Ectodermal cell (in vitro differentiated cells): Measurements from ENCODE around the gene TXNDC5.

Experiments
- H3K27ac ChIP-seq: 2 replicates; pipeline ENCODE4 v1.7.0; 2013; ENCODE audit warnings: mild to moderate bottlenecking, low read depth, low read length; ENCODE audit not compliant: insufficient read depth, poor library complexity, severe bottlenecking
- H3K27me3 ChIP-seq: 2 replicates; pipeline ENCODE4 v1.7.0; 2013; ENCODE audit warnings: mild to moderate bottlenecking, low read length; ENCODE audit not compliant: insufficient read depth, control insufficient read depth, poor library complexity, severe bottlenecking
- H3K36me3 ChIP-seq: one replicate; pipeline ENCODE4 v1.7.0; 2013; ENCODE audit warnings: low read length; ENCODE audit not compliant: control insufficient read depth, insufficient read depth
- H3K4me1 ChIP-seq: one replicate; pipeline ENCODE4 v1.7.0; 2013; ENCODE audit warnings: low read length; ENCODE audit not compliant: control insufficient read depth, insufficient read depth
- H3K4me3 ChIP-seq: 2 replicates; pipeline ENCODE4 v1.7.0; 2013; ENCODE audit warnings: low read depth, low read length, control low read depth; ENCODE audit not compliant: insufficient read depth
- H3K9me3 ChIP-seq: 2 replicates; pipeline ENCODE4 v1.7.0; 2013; ENCODE audit warnings: mild to moderate bottlenecking, low read length, moderate library complexity; ENCODE audit not compliant: control insufficient read depth
- WGBS, 2 experiments: methylation state at CpG; one replicate each; pipeline ENCODE4 v1.1.7; 2013; ENCODE audit warnings: missing lambda C conversion rate in 2 of 2; 5-methylcytosine and 5-hydroxymethylcytosine counted together

Gene TXNDC5

DNA sequence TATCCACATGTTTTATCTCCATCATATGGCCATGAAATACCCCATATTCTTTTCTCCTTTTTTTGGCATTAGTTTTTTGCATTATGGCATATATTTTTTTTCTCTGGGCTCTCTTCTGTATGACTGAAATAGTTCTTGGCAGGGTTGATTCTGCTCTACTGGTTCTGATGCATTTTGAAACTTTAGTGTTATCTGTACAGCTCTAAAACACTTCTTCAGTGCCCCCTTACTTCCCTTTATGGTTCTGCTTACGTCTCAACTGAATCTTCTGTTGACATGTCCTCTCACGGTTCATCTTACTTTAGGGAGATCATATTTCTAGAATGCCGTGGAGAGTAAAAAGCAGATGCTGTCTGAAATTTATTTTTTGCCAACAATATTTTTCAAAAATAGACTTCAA, 23.2 kb upstream of the TXNDC5 start:
- Histone ChIP-seq H3K4me3 (no peak overlapping the region), H3K36me3 (no peaks in the 10 kb centered on the region), H3K27ac (no peak overlapping the region), H3K27me3 (no peaks in the 10 kb centered on the region), H3K4me1 (no peaks in the 10 kb centered on the region), H3K9me3 (no peaks in the 10 kb centered on the region)
- 91 to 93% methylated on average over 3 of the region's 3 CpGs for WGBS, 2 experiments

DNA sequence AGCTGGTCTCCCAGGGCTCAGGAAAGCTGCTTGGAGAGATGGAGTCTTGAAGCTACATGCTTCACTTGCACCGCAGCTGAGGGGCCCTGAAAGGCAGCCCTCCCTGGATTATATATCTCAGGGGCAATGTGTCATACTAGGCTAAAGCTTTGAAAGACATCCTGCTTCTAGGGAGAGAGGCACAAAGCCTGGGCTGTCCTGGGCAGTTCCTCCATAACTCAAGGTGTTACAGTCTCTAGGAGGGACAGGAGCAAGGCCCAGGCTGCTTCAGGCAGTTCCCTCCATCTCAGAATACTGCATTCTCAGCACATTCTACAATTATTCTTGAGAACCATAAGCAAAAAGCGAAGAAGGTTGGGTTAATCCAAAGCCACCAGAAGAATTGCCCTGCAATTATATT, 22.0 kb upstream of the TXNDC5 start:
- Histone ChIP-seq H3K4me1 (no peaks in the 10 kb centered on the region), H3K4me3 (no peak overlapping the region), H3K27me3 (no peaks in the 10 kb centered on the region), H3K36me3 (no peaks in the 10 kb centered on the region), H3K27ac (no peak overlapping the region), H3K9me3 (no peaks in the 10 kb centered on the region)
- WGBS, 2 experiments = 87 to 91% methylated on average over 2 of the region's 2 CpGs

DNA sequence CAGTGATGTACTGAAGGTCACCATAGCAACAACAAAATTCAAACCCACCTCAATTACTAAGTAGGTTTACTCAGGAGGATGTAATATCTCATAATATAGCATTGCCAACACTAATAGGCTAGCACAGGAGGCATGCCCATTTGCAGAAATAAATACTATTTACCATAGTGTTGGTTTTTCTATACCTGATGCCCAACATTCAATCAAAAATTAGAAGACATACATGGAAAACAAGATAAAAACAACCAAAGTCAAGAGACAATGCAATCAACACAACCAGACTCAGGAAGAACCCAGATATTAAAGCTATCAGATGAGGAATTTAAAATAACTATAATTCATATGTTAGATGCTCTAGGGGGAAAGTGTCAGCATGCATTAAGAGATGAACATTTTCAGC, 14.3 kb upstream of the TXNDC5 start:
- H3K27ac ChIP-seq = no peak overlapping the region
- H3K4me3 ChIP-seq = no peak overlapping the region
- H3K4me1 ChIP-seq = no peaks in the 10 kb centered on the region
- no peaks in the 10 kb centered on the region for H3K36me3 ChIP-seq
- H3K27me3 ChIP-seq = no peaks in the 10 kb centered on the region
- H3K9me3 ChIP-seq = no peaks in the 10 kb centered on the region

DNA sequence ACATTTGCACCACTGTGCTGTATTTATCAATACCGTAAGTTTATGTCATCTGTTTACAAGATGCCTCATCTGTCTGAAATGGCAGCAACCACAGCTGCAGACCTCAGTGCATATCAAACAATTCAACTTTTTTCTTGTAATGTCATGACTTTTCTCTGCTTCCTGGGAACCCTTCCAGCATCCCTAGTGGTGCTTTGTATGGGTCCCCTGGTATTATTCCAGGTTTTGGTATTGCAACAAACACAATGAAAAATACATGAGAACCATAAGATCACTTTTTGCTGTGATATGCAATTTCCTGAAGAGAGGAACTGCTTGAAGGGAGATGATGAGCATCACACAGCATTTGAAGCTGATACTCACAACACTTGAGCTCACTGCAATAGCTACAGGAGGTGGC, 12.0 kb upstream of the TXNDC5 start:
- Histone ChIP-seq H3K27me3 (no peaks in the 10 kb centered on the region), H3K4me3 (no peak overlapping the region), H3K27ac (no peak overlapping the region), H3K9me3 (no peaks in the 10 kb centered on the region), H3K36me3 (no peaks in the 10 kb centered on the region), H3K4me1 (no peaks in the 10 kb centered on the region)
- WGBS, 2 experiments = 96 to 97% methylated on average over 1 of the region's 1 CpG

DNA sequence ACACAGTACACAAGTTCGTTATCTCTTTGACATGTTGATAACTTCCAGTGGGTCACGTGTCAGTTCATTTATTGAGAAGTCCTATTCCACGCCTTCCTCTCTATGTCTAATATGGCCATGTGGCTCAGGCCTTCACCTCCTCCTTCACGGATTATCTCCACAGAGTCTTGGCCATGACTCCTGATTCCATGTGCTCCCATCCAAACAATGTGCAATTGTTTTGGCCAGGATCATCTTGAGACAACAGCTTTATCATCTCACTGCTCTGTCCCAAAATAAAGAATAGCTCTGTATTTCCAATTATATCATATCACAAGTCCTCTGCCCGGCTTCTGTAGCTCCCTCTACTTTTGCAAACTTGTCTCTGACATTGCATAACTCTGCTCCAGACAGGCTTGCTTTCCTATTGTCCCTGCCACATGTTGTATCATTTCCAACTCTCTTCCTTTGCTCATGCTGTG, 11.1 kb upstream of the TXNDC5 start:
- Histone ChIP-seq H3K9me3 (no peaks in the 10 kb centered on the region), H3K27ac (no peak overlapping the region), H3K27me3 (no peaks in the 10 kb centered on the region), H3K36me3 (no peaks in the 10 kb centered on the region), H3K4me3 (no peak overlapping the region), H3K4me1 (no peaks in the 10 kb centered on the region)
- 92 to 96% methylated on average over 5 of the region's 5 CpGs for WGBS, 2 experiments

DNA sequence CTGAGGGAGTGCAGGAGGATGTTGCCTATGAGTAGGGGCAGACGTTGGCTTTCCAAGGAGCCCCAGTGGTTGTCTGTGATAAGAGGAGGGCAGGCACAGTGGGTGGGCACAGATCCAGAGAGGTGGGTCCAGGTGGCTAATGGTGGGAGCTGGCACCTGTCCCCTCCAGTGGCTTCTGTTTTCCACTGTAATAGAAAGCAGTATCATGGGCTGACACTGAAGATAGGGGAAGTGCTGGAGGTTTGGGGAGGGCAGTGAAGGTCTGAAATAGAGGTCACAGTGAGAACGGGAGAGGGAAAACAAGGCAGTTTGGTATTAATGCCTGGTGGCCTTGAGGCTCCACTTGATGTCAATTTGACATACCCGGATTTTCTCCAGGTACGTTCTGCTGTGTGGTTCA, 10.5 kb upstream of the TXNDC5 start:
- 79 to 81% methylated on average over 4 of the region's 4 CpGs for WGBS, 2 experiments

DNA sequence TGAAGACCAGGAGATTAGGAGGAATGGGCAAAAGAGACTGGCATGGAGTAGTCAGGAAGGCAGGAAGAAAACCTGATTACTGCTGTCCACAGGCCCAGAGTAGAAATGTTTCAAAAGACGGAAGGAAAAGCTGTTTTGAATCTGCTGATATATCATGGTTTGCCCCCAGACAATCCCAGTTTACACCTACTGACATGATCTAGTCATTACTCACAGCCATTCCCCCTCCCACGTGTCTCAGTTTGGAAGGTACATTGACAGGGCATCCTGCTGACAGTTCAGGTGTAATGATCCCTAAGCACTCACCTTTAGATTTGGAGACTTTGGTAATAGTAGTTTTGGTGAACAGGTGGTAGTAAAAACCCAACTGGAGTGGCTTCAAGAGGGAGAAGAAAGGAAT, 9.8 kb upstream of the TXNDC5 start:
- Histone ChIP-seq H3K9me3 (no peaks in the 10 kb centered on the region), H3K27me3 (peaks cover 2% of the 10 kb centered on the region), H3K27ac (no peak overlapping the region), H3K4me1 (no peaks in the 10 kb centered on the region), H3K36me3 (no peaks in the 10 kb centered on the region), H3K4me3 (no peak overlapping the region)
- WGBS, 2 experiments = 80 to 83% methylated on average over 2 of the region's 2 CpGs

More for the DNA sequence above, 10.5 kb upstream of the TXNDC5 start:
- H3K9me3 ChIP-seq = no peaks in the 10 kb centered on the region
- H3K27me3 ChIP-seq = no peaks in the 10 kb centered on the region
- H3K27ac ChIP-seq = no peak overlapping the region
- no peak overlapping the region for H3K4me3 ChIP-seq
- H3K4me1 ChIP-seq = no peaks in the 10 kb centered on the region
- no peaks in the 10 kb centered on the region for H3K36me3 ChIP-seq

DNA sequence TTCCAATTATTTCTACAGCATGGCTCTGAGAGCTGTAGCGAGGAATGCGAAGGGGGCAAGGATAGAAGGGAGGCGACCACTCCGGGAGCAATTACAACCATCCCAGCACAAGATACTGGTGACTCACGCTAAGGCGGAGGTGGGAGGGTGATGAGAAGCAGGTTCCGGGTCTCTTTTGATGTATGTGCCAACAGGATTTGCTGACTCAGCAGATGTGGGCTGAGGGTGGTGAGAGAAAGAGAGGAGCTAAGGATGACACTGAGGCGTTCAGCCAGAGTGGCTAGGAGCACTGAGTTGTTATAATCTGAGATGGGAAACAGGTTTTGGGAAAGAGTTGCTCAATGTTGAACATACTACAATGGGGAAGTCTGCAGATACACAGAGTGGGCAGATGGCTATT, 9.3 kb upstream of the TXNDC5 start:
- no peak overlapping the region for H3K4me3 ChIP-seq
- no peak overlapping the region for H3K27ac ChIP-seq
- no peaks in the 10 kb centered on the region for H3K9me3 ChIP-seq
- no peaks in the 10 kb centered on the region for H3K4me1 ChIP-seq
- no peaks in the 10 kb centered on the region for H3K36me3 ChIP-seq
- peaks cover 6% of the 10 kb centered on the region for H3K27me3 ChIP-seq
- WGBS, 2 experiments = 90% methylated on average over 8 of the region's 8 CpGs

DNA sequence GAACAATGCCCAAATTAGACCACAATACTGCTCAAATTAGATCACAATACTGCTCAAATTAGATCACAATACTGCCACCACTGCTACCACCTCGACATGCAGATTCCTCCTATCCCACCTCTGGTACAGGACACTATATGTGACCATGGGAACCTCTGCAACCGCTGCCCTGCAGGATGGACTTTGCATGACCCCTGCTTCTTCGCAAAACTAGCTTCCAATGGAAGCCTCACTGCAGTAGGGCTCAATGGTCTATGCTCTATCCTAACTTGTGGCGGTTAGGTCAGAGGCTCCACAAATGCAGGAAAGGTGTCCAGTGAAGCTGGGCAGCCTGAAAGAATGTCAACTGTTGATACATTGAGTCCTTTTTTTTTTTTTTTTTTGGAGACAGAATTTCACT, 7.8 kb upstream of the TXNDC5 start:
- H3K36me3 ChIP-seq = no peaks in the 10 kb centered on the region
- peaks cover 20% of the 10 kb centered on the region for H3K27me3 ChIP-seq
- H3K4me3 ChIP-seq = no peak overlapping the region
- no peaks in the 10 kb centered on the region for H3K9me3 ChIP-seq
- H3K27ac ChIP-seq = no peak overlapping the region
- 93 to 94% methylated on average over 4 of the region's 4 CpGs for WGBS, 2 experiments
- no peaks in the 10 kb centered on the region for H3K4me1 ChIP-seq

DNA sequence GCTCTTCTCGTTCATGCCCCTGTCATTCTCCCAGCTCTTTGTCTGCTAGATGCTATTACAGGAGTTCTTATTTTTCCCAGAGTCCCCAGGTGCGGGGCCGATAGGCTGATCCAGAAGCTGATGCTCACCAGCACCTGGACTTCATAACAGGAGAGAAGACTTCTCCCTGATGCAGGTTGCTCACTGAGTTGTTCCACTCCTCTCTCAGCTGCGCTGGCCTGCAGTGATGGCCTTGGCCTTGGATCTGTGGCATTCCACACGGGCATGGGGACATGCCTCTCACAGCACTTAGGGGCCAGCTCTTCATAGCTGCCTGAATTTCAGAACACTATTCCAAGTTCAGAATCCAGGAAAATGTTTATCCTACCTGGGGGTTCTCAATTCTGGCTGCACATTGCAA, 7.1 kb upstream of the TXNDC5 start:
- WGBS, 2 experiments = 92 to 95% methylated on average over 5 of the region's 5 CpGs
- Histone ChIP-seq H3K4me1 (peaks cover 4% of the 10 kb centered on the region), H3K9me3 (no peaks in the 10 kb centered on the region), H3K36me3 (no peaks in the 10 kb centered on the region), H3K27me3 (peaks cover 27% of the 10 kb centered on the region), H3K27ac (no peak overlapping the region), H3K4me3 (no peak overlapping the region)

DNA sequence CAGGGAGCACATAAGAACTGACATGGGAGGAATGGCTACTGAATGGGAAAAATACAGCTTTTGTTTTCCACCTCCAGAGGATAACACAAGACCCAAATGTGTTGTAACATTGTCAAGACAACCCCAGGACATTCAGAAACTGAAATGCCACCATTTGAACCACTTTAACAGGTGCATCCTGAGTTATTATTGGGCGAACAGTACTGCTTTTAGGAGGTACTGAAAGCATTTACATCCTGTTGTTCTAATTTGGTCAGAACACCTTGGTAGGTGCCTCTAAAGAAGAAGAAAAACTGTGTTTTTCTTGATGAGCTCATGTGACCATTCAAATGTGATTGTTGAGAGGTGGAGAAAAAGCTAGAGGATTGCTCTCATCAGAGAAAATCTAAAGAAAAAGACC, 6.4 kb upstream of the TXNDC5 start:
- Histone ChIP-seq H3K36me3 (no peaks in the 10 kb centered on the region), H3K27ac (no peak overlapping the region), H3K27me3 (peaks cover 35% of the 10 kb centered on the region), H3K9me3 (no peaks in the 10 kb centered on the region), H3K4me3 (no peak overlapping the region), H3K4me1 (peaks cover 6% of the 10 kb centered on the region)
- whole genome bisulfite sequencing, 2 experiments = 87 to 94% methylated on average over 1 of the region's 1 CpG
